ENCODE measurements around the gene SLC26A3.

GRCh38 chr7:107799647-107800264 lies 3.3 kb downstream of the SLC26A3 start:
- TF ChIP-seq CTCF (conservative IDR thresholded peaks at IDR 0.05 in 1 of 2, IDR thresholded peaks at IDR 0.05 in 1 of 2; ENCODE audit: extremely low read depth in 1 of 2, insufficient read depth in 1 of 2, low read depth in 1 of 2, low read length in 2 of 2) = no peak
- TF ChIP-seq EZH2 (IDR thresholded peaks at IDR 0.05; ENCODE audit: borderline replicate concordance, low read length) = no peak
